HG02973 (cell line): Measurements from ENCODE around the gene SDE2.
"Not testable (repeated sequence)": the region's sequence is repeated elsewhere in the genome, so short reads cannot be mapped to it uniquely, and the experiment has no call there.

ENCODE experiments used
- ATAC-seq: cut with Tn5 transposase; IDR thresholded peaks from one replicate; pipeline ENCODE4 v1.9.1; 2021; ENCODE audit warnings: moderate library complexity; ENCODE audit not compliant: unreplicated experiment

Gene SDE2

GRCh38 chr1:226007126-226007892, 8.2 kb upstream of the SDE2 start:
- not testable (repeated sequence) for ATAC-seq

- ATAC-seq, result no peak
These were observed 7.5 kb upstream of the SDE2 start for GRCh38 chr1:226006686-226007085.

- no peak for ATAC-seq
These were observed 5.3 kb upstream of the SDE2 start for GRCh38 chr1:226004396-226004795.

GRCh38 chr1:226003502-226004170, 4.5 kb upstream of the SDE2 start:
- no peak for ATAC-seq

- ATAC-seq, result no peak
These were observed 3.7 kb upstream of the SDE2 start for GRCh38 chr1:226002667-226003501.

- ATAC-seq, result peak; percentile 32
These were observed 3.0 kb upstream of the SDE2 start for GRCh38 chr1:226001963-226002666.

GRCh38 chr1:226001088-226001487, 1.9 kb upstream of the SDE2 start:
- ATAC-seq, result no peak

- not testable (repeated sequence) for ATAC-seq
These were observed 1.4 kb upstream of the SDE2 start for GRCh38 chr1:226000493-226001081.

- peak; percentile 36 for ATAC-seq
These were observed 782 bp upstream of the SDE2 start for GRCh38 chr1:225999912-226000337.

- ATAC-seq, result peak; percentile 0
These were observed 450 bp downstream of the SDE2 start for GRCh38 chr1:225998560-225999226.

- no peak for ATAC-seq
These were observed 2.1 kb downstream of the SDE2 start for GRCh38 chr1:225996946-225997545.

GRCh38 chr1:225995919-225996864, 3.0 kb downstream of the SDE2 start:
- no peak for ATAC-seq

GRCh38 chr1:225990705-225991464, 8.3 kb downstream of the SDE2 start:
- peak; percentile 61 for ATAC-seq

- ATAC-seq, result no peak
These were observed 11.4 kb downstream of the SDE2 start for GRCh38 chr1:225987491-225988316.

GRCh38 chr1:225981714-225982113, 17.4 kb downstream of the SDE2 start:
- ATAC-seq, result no peak

- no peak for ATAC-seq
These were observed 18.9 kb downstream of the SDE2 start for GRCh38 chr1:225980005-225980836.
